GM18511 (cell line): ENCODE data around the gene IL2RA.
"Not testable (repeated sequence)": the region's sequence is repeated elsewhere in the genome, so short reads cannot be mapped to it uniquely, and the experiment has no call there.

Source experiments
- ATAC-seq: cut with Tn5 transposase; IDR thresholded peaks from one replicate; pipeline ENCODE4 v1.9.1; 2021; ENCODE audit warnings: mild to moderate bottlenecking, moderate library complexity; ENCODE audit not compliant: unreplicated experiment

Gene IL2RA

DNA sequence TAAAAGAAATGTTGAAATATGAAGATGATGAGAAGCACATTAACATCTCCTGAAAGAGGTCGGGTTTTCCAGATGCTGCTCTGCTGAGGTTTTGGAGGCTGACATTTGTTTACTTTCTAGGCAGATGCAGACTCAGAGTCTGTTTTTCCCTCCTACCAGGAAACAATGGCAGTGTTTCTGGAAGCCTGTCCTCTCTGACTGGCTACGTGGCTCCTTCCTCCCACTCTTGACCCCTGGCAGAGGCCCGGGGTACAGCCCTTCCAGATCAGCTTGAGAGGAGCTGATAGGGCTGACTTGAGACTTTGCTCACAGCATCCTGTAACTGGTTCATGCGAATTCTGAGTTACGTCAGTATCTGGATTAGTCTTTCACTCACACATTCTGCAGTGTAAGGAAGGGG is 43.7 kb downstream of the IL2RA start:
- ATAC-seq, result no peak

DNA sequence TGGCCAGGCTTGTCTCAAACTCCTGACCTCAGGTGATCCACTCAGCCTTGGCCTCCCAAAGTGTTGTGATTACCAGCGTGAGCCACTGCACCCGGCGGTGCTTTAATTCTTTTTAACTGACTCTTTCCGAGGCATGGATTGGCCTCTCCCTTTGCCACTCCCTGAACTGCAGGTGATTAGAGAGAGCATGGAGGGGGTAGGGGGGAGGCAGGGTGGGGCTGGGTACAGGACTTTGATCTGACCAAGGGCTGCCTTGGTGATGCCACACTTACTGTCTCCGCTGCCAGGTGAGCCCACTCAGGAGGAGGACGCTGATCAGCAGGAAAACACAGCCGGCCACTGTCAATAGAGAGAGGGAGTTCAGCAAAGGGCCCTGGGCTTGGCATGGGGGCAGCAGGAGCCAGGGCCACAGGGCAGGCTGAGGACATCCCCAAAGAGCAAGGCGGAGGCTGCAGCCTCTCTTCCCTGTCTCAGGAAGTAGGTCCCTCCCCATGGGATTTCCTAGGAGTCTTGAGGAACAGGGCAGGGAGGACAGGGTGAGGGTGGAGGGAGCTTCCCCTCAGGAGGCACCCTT is 44.3 kb downstream of the IL2RA start:
- ATAC-seq, result no peak

DNA sequence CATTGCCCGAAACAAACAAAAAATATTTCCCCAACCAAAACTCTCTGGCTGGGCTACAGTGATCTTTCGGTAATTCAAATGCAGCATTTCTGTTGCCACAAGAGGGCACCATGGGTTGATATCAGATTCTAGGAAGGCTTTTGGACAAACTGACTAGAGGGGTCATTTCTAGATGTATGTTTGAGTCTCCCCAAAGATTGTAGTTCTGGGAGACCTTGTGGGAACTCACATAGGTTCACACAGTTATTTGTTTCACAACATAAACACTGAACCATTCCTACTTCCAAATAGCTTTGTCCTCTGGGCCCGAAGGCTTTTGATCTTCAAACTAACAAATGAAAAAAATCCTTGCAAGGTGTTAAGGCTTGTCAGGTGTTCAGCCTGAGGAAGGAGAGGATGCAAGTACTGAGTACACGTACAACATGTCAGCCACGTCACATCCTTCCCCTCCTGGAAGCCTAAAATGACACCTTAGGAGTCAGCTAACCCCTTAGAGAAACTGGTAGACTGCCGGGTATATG is 47.9 kb downstream of the IL2RA start:
- peak; percentile 73 for ATAC-seq

DNA sequence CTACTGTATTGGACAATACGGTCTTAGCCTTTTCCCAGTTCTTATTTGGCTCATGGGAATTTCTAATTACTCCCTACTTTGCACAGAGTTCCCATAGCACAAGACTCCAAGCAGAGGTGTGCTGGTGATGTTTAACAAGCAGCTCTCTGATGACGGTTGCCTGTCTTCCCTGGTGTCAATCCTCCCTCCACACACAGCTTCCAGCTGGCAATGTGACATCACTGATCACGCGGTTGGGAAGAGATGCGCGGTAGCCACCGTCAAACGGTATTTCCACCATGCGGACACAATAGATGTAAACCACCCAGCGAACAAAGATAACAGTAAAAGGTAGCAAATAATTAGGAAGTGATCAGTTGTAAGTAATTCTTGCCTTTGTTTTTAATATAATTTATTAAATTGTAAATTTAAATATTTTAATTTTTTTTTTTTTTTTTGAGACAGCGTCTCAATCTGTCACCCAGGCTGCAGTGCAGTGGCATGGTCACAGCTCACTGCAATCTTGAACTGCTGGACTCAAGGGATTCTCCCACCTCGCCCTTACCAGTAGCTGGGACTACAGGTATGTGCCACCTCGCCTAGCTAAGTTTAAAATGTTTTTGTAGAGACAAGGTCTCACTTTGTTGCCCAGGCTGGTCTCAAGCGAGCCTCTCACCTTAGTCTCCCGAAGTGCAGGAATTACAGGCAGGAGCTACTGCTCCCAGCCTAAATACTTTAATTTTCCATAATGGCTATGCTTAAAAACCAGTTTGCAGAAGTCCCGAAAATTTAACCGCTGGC is 48.6 kb downstream of the IL2RA start:
- no peak for ATAC-seq

DNA sequence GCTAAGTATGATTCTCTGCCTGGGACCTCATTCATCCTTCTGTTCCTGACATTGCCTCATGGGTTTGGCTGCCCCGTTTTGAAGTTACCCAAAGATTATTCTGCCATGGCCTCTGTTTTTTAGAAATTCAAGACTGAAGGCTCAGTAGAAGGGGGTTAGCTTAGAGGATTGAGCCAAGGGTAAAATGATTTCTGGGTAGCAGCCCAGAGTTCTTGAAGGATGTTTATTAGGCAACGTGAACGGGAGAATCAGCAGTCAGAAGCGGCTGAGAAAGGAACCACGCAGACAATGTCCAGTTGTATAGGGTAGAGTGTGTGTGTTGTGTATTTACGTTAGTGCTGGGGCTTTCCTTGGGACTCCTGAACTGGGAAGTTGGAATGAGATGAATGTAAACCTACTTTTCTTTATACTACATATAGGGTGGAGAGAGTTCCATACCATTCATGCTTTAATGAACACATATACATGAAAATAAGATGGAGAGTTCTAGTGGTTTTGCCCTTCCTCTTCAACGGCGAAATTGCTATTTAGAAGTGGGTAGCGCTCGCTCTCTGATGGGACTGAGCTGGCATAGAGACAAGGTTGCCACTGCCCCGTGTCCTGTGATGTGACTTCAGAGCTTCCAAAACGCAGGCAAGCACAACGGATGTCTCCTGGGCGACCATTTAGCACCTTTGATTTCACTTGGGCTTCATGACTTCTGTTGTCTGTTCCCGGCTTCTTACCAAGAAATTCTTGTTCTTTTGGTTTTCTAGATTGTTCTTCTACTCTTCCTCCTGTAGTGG is 49.9 kb downstream of the IL2RA start:
- ATAC-seq, result no peak

DNA sequence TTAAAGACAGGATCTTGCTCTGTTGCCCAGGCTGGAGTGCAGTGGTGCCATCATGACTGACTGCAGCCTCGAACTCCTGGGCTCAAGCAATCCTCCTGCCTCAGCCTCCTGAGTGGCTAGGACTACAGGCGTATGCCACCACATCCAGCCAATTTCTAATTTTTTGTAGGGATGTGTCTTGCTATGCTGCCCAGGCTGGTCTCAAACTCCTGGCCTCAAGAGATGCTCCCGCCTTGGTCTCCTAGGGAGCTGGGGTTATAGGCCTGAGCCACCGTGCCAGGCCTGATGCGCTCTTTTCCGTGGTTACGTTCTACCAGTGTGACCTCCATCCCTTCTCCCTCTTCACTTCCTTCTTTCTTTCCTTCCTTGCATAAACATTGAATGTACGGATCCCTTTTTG is 50.6 kb downstream of the IL2RA start:
- no peak for ATAC-seq

DNA sequence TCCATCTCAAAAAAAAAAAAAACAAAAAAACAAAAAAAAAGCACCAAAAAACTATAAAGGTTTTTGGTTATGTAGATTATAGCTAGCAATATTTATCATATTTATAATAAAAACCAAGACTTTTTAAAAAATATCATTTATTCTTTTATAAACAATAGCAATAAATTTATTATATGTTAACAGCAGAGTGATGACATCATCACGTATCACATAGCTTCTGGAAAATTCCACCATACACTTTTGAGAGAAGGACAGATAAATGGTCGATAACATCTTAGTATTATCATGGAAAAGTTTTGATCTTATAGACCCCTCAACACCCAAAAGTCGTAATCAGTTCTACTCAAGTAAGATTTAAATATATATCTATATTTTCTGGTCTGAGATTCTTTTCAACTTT is 51.6 kb downstream of the IL2RA start:
- ATAC-seq, result no peak

DNA sequence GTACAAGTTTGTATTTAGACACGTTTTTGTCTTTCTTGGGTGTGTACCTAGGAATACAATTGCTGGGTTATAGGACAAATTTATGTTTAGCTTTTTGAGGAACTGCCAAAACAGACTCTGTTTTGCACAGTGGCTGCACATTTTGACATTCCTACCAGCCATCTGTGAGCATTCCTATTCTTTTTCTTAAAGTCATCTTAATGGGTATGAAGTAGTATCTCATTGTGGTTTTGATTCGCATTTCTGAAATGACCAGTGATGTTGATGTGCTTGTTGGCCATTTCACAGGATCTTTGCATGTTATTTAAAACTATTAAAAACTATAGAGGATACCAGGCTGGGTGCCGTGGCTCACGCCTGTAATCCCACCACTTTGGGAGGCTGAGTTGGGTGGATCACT is 52.2 kb downstream of the IL2RA start:
- no peak for ATAC-seq

DNA sequence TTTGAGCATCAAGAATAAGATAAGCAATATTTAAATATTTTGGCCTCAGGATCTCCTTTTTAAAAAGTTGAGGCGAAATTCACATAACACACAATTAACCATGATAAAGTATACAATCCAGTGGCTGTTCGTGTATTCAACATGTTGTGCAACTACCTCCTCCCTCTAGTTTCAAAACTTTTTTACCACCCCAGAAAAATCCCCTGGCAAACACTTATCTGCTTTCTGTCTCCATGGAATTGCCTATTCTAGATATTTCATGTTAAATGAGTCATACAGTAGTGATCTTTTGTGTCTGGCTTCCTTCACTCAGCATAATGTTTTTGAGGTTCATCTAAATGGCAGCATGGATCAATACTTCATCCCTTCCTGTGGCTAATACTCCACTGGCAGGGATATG is 53.0 kb downstream of the IL2RA start:
- ATAC-seq, result no peak

DNA sequence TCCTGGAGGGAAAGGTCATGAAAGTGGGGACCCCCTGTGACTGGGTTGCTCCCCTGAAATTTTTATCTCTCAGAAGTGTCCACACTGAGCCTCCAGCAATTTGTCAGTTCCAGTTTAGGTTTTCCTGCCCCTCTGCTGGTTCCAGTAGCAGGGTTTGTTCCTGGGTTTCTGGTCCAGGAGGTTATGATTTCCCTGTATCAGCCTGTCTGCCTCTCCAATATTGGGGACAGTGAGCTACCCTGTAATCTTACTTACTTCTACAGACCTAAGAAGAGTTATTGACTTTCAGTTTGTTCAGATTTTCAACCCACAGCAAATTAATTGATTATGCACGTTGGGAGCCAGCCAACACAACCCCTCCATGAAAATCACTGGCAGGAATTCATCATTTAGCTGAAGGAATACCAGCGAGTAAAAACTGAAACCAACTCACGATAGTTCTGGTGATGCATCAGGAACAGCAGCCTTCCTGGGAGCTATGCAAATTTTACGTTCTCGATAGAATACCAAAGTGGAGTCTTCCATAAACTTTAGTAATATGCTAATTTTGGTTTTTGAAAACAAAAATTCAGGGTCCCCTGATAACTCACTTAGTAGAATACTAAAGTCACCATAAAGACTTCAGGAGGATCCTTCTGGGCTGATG is 53.5 kb downstream of the IL2RA start:
- no peak for ATAC-seq

DNA sequence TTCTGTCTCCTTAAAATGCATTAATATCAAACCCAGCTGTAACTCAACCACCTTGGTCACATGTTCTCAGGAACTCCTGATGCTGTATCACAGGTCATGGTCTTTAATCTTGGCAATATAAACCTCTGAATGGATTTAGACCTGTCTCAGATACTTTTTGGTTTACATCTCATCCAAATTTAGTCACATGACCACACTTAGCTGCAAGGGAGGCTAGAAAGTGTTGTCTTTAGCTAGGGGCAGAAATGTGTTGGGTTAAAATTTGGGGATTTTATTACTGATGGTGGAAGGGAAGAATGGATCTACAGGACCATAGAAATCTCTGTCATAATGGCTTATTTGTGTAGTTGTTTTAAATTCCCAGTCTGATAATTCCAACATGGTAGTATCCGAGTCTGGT is 55.2 kb downstream of the IL2RA start:
- no peak for ATAC-seq

DNA sequence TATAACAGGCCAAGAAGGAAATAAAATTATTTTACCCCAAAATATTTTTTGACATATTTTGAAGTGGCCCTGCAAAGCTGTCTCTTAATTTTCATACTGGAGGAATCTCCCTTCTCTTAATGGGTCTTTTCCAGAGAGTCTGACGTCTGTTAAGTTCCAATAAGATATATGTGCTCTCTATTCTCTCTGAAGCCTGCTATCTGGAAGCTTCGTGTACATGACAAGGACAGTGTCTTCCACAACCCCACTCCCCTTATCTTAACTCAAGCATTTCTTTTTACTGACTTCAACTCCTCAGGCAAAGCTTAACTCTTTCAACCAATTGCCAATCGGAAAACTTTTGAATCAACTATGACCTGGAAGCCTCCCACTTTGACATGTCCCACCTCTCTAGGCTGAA is 55.6 kb downstream of the IL2RA start:
- no peak for ATAC-seq

DNA sequence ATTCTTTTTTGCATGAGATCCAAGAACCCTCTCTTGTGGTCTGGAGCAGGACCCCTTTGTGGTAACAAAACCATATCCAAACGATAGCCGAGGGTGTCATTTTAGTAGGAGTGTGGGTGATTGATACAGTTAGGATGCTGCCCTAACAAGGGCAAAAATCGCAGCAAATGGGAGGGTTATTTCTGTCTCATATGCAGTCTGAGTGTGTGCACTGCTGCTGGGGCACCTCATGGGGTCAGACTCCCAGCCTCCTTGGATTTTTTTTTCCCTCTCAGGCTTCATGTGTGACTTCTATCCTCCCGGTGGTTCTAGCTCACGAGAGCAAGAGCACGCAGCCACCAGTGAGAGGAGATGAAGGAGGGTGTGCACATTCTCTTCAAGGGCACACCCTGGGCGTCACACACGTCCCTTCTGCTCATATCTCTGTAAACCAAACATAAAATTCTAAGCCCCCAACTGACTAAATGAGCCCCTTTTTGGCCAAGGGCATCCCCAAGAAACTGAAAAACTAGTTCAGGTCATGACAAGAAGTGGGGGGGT is 56.2 kb downstream of the IL2RA start:
- ATAC-seq, result no peak

DNA sequence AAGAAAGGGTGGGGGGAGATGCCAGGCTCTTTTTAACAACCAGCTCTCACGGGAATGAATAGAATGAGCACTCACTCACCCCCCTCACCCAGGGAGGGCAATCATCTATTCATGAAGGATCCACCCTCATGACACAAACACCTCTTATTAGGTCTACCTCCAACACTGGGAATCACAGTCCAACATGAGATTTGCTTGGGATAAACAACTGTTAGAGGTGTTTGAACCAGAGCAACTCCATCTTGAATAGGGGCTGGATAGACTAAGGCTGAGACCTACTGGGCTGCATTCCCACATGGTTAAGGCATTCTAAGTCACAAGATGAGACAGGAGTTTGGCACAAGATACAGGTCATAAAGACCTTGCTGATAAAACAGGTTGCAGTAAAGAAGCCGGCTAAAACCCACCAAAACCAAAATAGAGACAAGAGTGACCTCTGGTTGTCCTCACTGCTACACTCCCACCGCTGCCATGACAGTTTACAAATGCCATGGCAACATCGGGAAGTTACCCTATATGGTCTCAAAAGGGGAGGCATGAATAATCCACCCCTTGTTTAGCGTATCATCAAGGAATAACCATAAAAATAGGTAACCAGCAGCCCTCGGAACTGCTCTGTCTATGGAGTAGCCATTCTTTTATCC is 56.9 kb downstream of the IL2RA start:
- ATAC-seq, result not testable (repeated sequence)

DNA sequence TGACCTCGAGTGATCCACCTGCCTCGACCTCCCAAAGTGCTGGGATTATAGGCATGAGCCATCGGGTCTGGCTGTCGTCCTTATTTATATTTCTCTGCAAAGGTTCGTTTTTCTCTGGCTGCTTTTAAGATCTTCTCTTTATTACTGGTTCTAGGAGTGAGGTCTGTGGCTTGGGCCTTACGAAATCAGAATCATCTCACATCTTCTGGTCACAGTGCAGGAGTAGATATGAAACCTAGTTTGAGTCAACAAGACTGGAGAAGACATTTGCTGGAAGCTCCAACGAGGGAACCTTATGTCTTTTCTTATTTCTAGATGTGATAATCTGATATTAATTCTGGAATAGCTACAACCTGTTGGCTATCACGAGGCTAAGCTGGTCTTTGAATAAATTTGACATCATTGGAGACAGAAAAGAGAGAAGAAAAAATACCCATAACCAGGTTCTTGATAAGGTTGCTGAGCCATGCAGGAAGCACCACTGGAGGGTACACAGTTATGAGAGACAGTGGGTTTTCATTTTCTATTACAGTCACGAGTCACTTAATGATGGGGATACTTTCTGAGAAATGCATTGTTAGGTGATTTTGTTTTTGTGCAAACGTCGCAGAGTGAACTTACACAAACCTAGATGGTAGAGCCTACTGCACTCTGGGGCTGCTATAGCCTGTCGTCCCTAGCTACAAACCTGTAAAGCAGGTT is 59.2 kb downstream of the IL2RA start:
- ATAC-seq, result peak; percentile 77

DNA sequence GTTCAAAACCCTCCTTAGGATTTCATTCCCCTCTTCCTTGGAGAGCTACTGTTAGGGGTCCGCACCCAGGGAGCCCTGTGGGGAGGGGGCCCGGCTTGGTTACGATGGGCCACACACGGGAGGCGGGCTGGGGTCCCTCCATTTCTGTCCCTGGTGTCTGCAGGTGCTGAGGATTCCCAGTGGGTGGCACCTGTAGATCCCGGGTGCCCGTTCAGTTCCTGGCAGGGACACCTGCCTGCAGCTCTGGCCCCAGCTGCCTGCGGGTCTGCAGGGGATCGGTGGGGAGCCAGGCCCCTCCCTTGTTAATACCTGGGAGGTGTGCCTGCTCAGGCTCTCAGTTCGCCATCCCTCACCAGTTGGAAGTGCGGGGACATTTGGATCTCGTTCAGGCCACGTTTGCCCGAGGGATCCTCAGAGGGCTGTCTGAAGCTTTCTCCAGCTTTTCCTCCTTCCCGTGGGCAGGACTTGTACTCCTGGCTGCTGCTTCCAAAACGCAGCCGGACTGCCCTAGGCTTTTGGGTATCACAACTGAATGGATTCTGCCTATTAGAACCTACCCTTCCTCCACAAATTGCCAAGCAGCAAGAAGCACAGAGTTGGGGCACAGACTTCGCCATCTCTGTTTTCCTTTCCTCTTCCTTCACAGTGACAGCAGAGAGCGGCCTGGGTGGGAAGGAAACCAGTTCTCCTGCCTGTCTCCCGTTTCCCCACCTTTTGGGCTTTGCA is 62.6 kb downstream of the IL2RA start:
- ATAC-seq, result no peak

DNA sequence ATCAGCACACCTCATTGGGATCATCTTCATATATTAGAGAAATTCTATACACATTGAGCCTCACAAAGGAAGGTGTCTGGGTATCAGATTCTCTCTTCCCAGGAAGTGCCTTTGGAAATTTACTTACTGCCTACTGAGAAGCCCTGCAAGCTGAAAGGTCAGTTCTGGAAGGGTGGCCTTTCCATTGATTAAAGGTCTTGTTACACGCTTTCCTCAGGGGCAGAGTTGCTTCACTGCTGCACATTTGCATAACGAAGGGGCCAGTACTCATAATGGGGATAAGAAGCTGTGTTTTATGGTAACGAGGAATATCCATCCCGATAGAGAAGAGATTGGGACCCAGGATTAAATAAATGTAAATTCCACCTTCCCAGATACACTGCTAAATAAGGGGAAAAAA is 65.5 kb downstream of the IL2RA start:
- ATAC-seq, result no peak

DNA sequence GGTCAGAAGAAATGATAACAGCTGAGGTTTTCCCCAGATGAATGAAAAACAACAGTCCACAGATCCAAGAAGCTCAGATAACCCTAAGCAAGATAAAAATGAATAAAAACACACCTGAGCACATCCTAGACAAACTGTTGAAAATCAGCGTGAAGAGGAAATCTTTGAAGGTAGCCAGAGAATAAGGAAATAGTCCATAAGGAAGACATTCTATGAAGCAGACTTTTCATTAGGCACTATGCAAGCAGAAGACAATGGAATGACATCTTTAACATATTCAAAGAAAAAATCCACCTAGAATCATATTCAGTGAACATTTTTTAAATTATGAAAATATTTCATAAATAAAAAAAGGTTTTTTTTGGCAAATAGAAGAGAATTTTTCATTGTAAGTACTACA is 69.8 kb downstream of the IL2RA start:
- no peak for ATAC-seq

DNA sequence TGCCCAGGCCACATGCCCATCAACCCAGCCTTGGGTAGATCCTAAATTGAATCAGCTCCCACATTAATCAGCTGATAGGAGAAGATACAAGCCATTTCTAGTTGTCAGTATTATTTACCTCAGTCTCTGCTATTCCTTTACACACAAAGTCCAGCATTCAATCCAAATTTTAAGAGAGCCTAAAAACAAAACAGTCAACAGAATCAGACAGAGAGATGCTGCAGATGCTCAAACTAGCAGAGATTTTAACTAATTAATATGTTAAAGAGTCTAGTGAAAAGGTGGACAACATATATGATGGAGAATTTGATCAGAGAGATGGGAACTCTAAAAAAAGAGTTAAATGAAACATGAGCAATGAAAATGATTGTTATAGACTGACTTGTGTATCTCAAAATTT is 70.5 kb downstream of the IL2RA start:
- ATAC-seq, result no peak
